ENCODE measurements around the gene GTPBP6. TPM values are rescaled to one million over a fixed set of nuclear protein-coding genes. Genes with fewer than 3 reads are reported as not detected.
"Not testable (repeated sequence)": the region's sequence is repeated elsewhere in the genome, so short reads cannot be mapped to it uniquely, and the experiment has no call there.

The GTPBP6 gene
- total RNA-seq, 4 donors from 2014 or later: 30.6 to 60.2 (median 36.0) TPM

DNA sequence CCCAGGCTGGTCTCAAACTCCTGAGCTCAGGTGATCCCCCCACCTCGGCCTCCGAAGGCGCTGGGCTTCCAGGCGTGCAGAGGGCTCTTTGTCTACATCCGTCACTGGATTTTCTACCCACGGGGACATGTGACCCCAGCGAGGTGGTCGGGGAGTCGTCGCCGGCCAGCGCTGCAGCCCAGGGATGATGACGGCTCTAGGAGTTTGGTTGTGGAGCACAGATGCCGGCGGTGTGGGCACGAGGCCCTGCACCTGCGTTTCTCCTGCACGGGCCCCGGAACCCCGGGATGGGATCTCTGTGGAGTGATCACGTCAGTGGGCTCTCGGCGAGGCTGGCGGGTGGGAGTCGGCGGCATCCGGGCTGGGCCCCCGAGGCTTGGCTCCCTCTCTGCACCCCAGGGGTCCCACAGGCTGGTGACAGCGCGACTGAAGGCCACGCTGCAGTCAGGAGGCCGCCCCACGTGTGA lies 9.1 kb upstream of the GTPBP6 start:
- no peak overlapping the region for H3K4me3 ChIP-seq
- peaks cover 3 to 19% (median 9%) of the 10 kb centered on the region in 4 donors for H3K4me1 ChIP-seq
- intact Hi-C loops (cut with DNase I; ENCODE audit: low total_unique reads) (no loop called here), in situ Hi-C loops (cut with MboI; ENCODE audit: low pct_ligation_motif_present in 1 of 4, low pct_unique_long_range_greater_than_20kb in 1 of 4, low sequenced_read_pairs in 3 of 4) (no loop called here)
- no peak for DNase-seq
- H3K27me3 ChIP-seq: peaks cover 21% of the 10 kb centered on the region
- no peaks in the 10 kb centered on the region for H3K36me3 ChIP-seq
- H3K27ac ChIP-seq: no peak overlapping the region
- TF ChIP-seq, protein P1, sequence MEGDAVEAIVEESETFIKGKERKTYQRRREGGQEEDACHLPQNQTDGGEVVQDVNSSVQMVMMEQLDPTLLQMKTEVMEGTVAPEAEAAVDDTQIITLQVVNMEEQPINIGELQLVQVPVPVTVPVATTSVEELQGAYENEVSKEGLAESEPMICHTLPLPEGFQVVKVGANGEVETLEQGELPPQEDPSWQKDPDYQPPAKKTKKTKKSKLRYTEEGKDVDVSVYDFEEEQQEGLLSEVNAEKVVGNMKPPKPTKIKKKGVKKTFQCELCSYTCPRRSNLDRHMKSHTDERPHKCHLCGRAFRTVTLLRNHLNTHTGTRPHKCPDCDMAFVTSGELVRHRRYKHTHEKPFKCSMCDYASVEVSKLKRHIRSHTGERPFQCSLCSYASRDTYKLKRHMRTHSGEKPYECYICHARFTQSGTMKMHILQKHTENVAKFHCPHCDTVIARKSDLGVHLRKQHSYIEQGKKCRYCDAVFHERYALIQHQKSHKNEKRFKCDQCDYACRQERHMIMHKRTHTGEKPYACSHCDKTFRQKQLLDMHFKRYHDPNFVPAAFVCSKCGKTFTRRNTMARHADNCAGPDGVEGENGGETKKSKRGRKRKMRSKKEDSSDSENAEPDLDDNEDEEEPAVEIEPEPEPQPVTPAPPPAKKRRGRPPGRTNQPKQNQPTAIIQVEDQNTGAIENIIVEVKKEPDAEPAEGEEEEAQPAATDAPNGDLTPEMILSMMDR (IDR thresholded peaks at IDR 0.05): no peak
- TF ChIP-seq EP300 (IDR thresholded peaks at IDR 0.05; ENCODE audit: low read depth) (no peak), POLR2A (IDR thresholded peaks at IDR 0.05) (no peak), POLR2AphosphoS5 (IDR thresholded peaks at IDR 0.05) (no peak)
- H3K9me3 ChIP-seq: no peaks in the 10 kb centered on the region
- 94% methylated on average over 33 of the region's 33 CpGs; no CpG with 5 or more reads in 1 of the 2 donors for WGBS, 2 donors (ENCODE audit: low coverage in 1 of 2)

DNA sequence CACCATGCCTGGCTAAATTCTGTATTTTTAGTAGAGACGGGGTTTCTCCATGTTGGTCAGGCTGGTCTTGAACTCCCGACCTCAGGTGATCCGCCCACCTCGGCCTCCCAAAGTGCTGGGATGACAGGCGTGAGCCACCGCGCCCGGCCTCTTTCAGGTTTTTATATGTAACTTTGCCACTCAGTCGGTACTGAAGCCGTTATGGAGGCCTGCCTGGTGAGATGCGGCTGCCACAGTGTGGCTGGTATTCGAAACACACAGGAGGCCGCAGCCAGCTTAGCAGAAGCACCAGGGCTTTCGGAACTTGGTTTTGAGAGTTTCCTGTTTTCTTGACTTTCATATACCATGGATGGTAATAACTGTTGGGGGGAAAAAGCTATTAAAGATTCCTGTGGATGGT lies 6.1 kb upstream of the GTPBP6 start:
- H3K9me3 ChIP-seq; DNase-seq; in situ Hi-C loops (cut with MboI; ENCODE audit: low pct_ligation_motif_present in 1 of 4, low pct_unique_long_range_greater_than_20kb in 1 of 4, low sequenced_read_pairs in 3 of 4); H3K27ac ChIP-seq; intact Hi-C loops (cut with DNase I; ENCODE audit: low total_unique reads); H3K36me3 ChIP-seq; H3K4me3 ChIP-seq; H3K27me3 ChIP-seq: not testable (repeated sequence)
- H3K4me1 ChIP-seq: peaks cover 9 to 25% (median 15%) of the 10 kb centered on the region in 4 donors
- WGBS, 2 donors (ENCODE audit: low coverage in 1 of 2): 57 to 80% methylated on average over 5 to 14 of the region's 14 CpGs

DNA sequence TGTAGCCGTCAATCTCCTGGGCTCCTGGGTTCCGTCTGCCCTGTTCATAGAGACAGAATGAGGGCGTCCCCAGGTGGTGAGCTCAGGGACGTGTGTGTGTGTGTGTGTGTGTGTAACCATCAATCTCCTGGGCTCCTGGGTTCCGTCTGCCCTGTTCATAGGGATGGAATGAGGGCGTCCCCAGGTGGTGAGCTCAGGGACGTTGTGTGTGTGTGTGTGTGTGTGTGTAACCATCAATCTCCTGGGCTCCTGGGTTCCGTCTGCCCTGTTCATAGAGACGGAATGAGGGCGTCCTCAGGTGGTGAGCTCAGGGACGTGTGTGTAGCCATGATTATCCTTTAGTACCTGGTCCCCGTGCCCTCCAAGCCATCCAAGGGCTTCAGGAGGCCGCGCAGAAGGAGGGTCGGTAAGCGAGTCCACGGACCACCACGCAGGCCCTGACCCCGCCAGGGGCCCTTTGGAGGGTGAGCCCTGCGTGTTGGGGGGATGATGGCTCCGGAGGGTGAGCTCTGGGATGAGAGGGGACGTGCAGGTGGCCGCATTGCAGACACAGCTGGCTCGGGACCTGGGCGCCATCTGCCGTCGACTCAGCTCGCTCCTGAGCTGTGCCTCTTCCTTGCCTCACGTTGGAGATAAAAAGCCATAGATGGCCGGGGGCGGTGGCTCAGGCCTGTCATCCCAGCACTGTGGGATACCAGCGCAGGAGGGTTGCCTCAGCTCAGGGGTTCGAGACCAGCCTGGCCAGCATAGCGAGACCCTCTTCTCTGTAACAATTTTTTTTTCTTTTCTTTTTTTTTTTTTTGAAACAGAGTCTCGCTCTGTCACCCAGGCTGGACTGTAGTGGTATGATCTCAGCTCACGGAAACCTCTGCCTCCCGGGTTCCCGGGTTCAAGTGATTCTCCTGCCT lies 5.4 kb upstream of the GTPBP6 start:
- WGBS, 2 donors (ENCODE audit: low coverage in 1 of 2): 62% methylated on average over 37 of the region's 38 CpGs; no CpG with 5 or more reads in 1 of the 2 donors
- in situ Hi-C loops (cut with MboI; ENCODE audit: low pct_ligation_motif_present in 1 of 4, low pct_unique_long_range_greater_than_20kb in 1 of 4, low sequenced_read_pairs in 3 of 4): no loop called here

DNA sequence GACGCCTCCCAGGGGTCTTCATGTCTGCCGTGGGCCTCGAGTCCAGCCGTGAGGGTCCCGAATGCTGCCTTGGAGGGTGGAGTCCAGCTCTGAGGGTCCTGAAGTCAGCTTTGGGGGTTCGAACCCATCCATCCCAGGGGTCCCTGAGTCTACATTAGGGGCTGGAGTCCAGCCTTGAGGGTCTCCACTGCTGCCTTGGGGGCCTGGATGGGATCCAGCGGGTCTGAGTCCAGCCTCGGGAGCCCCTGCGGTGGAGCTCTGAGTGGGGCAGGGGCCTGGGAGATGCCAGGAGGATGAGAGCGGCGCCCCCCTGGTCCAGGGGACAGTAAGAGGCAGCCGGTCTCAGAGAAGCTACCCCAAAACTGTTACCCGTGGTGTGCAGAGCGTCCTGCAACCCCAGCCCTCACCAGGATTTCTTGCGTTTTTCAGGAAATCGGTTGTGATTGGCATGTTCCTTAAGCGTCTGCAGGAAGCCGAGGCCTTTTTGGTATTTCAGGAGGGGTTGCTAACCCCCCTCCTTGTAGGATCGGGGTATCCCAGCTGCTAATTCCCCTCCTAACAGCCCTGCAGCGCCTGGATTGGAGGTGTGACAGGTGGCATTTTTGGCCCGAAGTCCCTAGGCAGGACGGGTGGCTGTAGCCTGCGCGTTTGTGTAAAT lies 1.7 kb upstream of the GTPBP6 start:
- 9% methylated on average over 24 of the region's 24 CpGs; no CpG with 5 or more reads in 1 of the 2 donors for WGBS, 2 donors (ENCODE audit: low coverage in 1 of 2)
- Histone ChIP-seq H3K4me1 (peaks cover 9 to 31% (median 20%) of the 10 kb centered on the region in 4 donors), H3K27ac (peak overlapping the region; percentile 13 to 100 (median 98)), H3K9me3 (no peaks in the 10 kb centered on the region), H3K27me3 (no peaks in the 10 kb centered on the region), H3K36me3 (peaks cover 0 to 3% (median 0%) of the 10 kb centered on the region in 4 donors), H3K4me3 (peak overlapping the region; percentile 72 to 100 (median 88))
- TF ChIP-seq EP300 (IDR thresholded peaks at IDR 0.05; ENCODE audit: low read depth) (no peak), POLR2AphosphoS5 (IDR thresholded peaks at IDR 0.05) (no peak), POLR2A (IDR thresholded peaks at IDR 0.05) (no peak)
- TF ChIP-seq, protein P1 (IDR thresholded peaks at IDR 0.05): no peak
- intact Hi-C loops (cut with DNase I; ENCODE audit: low total_unique reads): no loop called here
- peak; percentile 26 for DNase-seq
- in situ Hi-C loops (cut with MboI; ENCODE audit: low pct_ligation_motif_present in 1 of 4, low pct_unique_long_range_greater_than_20kb in 1 of 4, low sequenced_read_pairs in 3 of 4): no loop called here

More for the DNA sequence above, 5.4 kb upstream of the GTPBP6 start:
- peak; percentile 50 for DNase-seq
- TF ChIP-seq, protein P1 (IDR thresholded peaks at IDR 0.05): no peak
- TF ChIP-seq EP300 (IDR thresholded peaks at IDR 0.05; ENCODE audit: low read depth): no peak
- TF ChIP-seq POLR2AphosphoS5 (IDR thresholded peaks at IDR 0.05): no peak
- Histone ChIP-seq H3K36me3 (no peaks in the 10 kb centered on the region), H3K4me1 (peaks cover 9 to 28% (median 18%) of the 10 kb centered on the region in 4 donors), H3K27ac (peak overlapping the region in 1 of 4 donors; percentile 25), H3K9me3 (no peaks in the 10 kb centered on the region), H3K4me3 (no peak overlapping the region), H3K27me3 (no peaks in the 10 kb centered on the region)
- intact Hi-C loops (cut with DNase I; ENCODE audit: low total_unique reads): no loop called here

Data from transverse colon (tissue), 4 donors.